SIG-M5 (cell line): ENCODE results near the gene SLC37A1.

ENCODE experiments used
- DNase-seq: peaks from one replicate; lab custom pipeline; 2025; lab: John Stamatoyannopoulos, UW

Gene SLC37A1

GRCh38 chr21:42545317-42545716 lies 31.7 kb downstream of the SLC37A1 start:
- no peak for DNase-seq

GRCh38 chr21:42545745-42546144 lies 32.1 kb downstream of the SLC37A1 start:
- DNase-seq, result no peak

GRCh38 chr21:42546433-42546832 lies 32.8 kb downstream of the SLC37A1 start:
- DNase-seq, result no peak

- no peak for DNase-seq
Measured at GRCh38 chr21:42547001-42547905, 33.6 kb downstream of the SLC37A1 start.

GRCh38 chr21:42547906-42548365 lies 34.3 kb downstream of the SLC37A1 start:
- no peak for DNase-seq

GRCh38 chr21:42548687-42549406 lies 35.2 kb downstream of the SLC37A1 start:
- no peak for DNase-seq

GRCh38 chr21:42550817-42551216 lies 37.2 kb downstream of the SLC37A1 start:
- no peak for DNase-seq

GRCh38 chr21:42552407-42553336 lies 39.0 kb downstream of the SLC37A1 start:
- no peak for DNase-seq

GRCh38 chr21:42553435-42553834 lies 39.8 kb downstream of the SLC37A1 start:
- no peak for DNase-seq

GRCh38 chr21:42554251-42554961 lies 40.8 kb downstream of the SLC37A1 start:
- no peak for DNase-seq

GRCh38 chr21:42555756-42556438 lies 42.2 kb downstream of the SLC37A1 start:
- DNase-seq, result no peak

GRCh38 chr21:42556476-42556875 lies 42.8 kb downstream of the SLC37A1 start:
- DNase-seq, result no peak

GRCh38 chr21:42556960-42557359 lies 43.3 kb downstream of the SLC37A1 start:
- no peak for DNase-seq

- no peak for DNase-seq
Measured at GRCh38 chr21:42557420-42557819, 43.8 kb downstream of the SLC37A1 start.

- no peak for DNase-seq
Measured at GRCh38 chr21:42558368-42558767, 44.7 kb downstream of the SLC37A1 start.

- DNase-seq, result no peak
Measured at GRCh38 chr21:42558846-42559245, 45.2 kb downstream of the SLC37A1 start.

- no peak for DNase-seq
Measured at GRCh38 chr21:42559326-42559725, 45.7 kb downstream of the SLC37A1 start.

GRCh38 chr21:42560517-42561179 lies 47.0 kb downstream of the SLC37A1 start:
- DNase-seq, result no peak

GRCh38 chr21:42561762-42562650 lies 48.4 kb downstream of the SLC37A1 start:
- DNase-seq, result no peak
